OCI-LY7 (cell line): ENCODE data around the gene OGDH. TPM values are rescaled to one million over a fixed set of nuclear protein-coding genes. Genes with fewer than 3 reads are reported as not detected.
A peak's percentile ranks its signal among the peaks of the same experiment; 100 is the strongest.

Experiments
- BruUV-seq: library from RNA; stranded (reverse); fragments of 400-500 nt; replicated peaks from 2 replicates; lab custom pipeline; 2021; lab: Mats Ljungman, UMichigan
- CTCF ChIA-PET: fragments of 300-600 bp; sonication (Branson Sonifier 250); formaldehyde crosslinking; loops from one replicate; lab custom pipeline; 2022; ENCODE audit warnings: antibody characterized with exemption; ENCODE audit not compliant: unreplicated experiment; lab: Charles Lee
- POLR2A ChIA-PET: fragments of 300-600 bp; sonication (Branson Sonifier 250); formaldehyde crosslinking; loops from one replicate; lab custom pipeline; 2022; ENCODE audit warnings: antibody characterized with exemption; lab: Charles Lee
- DNase-seq: peaks from one replicate; pipeline ENCODE4 v3.0.0-alpha.2; 2015; ENCODE audit warnings: low spot score
- H2AFZ ChIP-seq: fragments of 200-600 bp; sonication (generic), shearing (Covaris generic); 2 replicates; pipeline ENCODE4 v1.6.1; 2014; ENCODE audit warnings: mild to moderate bottlenecking, antibody characterized with exemption, low read length, moderate library complexity
- H3K27ac ChIP-seq: fragments of 200-600 bp; sonication (generic); 2 replicates; pipeline ENCODE4 v1.5.1; 2014; ENCODE audit warnings: mixed run types, low read depth, mild to moderate bottlenecking, moderate library complexity, low read length, inconsistent platforms; ENCODE audit not compliant: poor library complexity, severe bottlenecking
- H3K36me3 ChIP-seq: fragments of 200-600 bp; sonication (generic); 2 replicates; pipeline ENCODE4 v1.6.1; 2014; ENCODE audit warnings: mild to moderate bottlenecking, antibody characterized with exemption, low read length, moderate library complexity, mixed read lengths; ENCODE audit not compliant: insufficient read depth
- H3K4me1 ChIP-seq: fragments of 200-600 bp; sonication (generic); 2 replicates; pipeline ENCODE4 v1.5.1; 2014; ENCODE audit warnings: mild to moderate bottlenecking, low read length; ENCODE audit not compliant: insufficient read depth, poor library complexity, severe bottlenecking
- H3K4me2 ChIP-seq: fragments of 200-600 bp; sonication (generic); 2 replicates; pipeline ENCODE4 v1.6.1; 2014; ENCODE audit warnings: mild to moderate bottlenecking, low read length
- H3K4me3 ChIP-seq: fragments of 200-600 bp; sonication (generic); 2 replicates; pipeline ENCODE4 v1.5.1; 2014; ENCODE audit warnings: mild to moderate bottlenecking, low read depth, low read length; ENCODE audit not compliant: poor library complexity, severe bottlenecking
- H3K79me2 ChIP-seq: fragments of 200-600 bp; sonication (generic); 2 replicates; pipeline ENCODE4 v1.6.1; 2016; ENCODE audit warnings: low read depth, mild to moderate bottlenecking, low read length, moderate library complexity, mixed read lengths; ENCODE audit not compliant: insufficient read depth
- H3K9me2 ChIP-seq: fragments of 200-600 bp; sonication (generic); 2 replicates; pipeline ENCODE4 v1.6.1; 2016; ENCODE audit warnings: mild to moderate bottlenecking, low read length, mixed read lengths; ENCODE audit not compliant: insufficient read depth
- H3K9me3 ChIP-seq: fragments of 200-600 bp; sonication (generic); 2 replicates; pipeline ENCODE4 v1.6.1; 2014; ENCODE audit warnings: mild to moderate bottlenecking, mixed run types, low read length, mixed read lengths
- H4K20me1 ChIP-seq: fragments of 200-600 bp; sonication (generic); 2 replicates; pipeline ENCODE4 v1.6.1; 2014; ENCODE audit warnings: mild to moderate bottlenecking, antibody characterized with exemption, low read length, moderate library complexity, mixed read lengths; ENCODE audit not compliant: insufficient read depth
- CTCF ChIP-seq: fragments of 200-600 bp; sonication (generic); conservative IDR thresholded peaks from 2 replicates; pipeline ENCODE4 v1.5.1; 2014; ENCODE audit warnings: mild to moderate bottlenecking, antibody characterized with exemption, low read length, moderate library complexity, mixed read lengths
- EZH2phosphoT487 ChIP-seq: fragments of 200-600 bp; sonication (generic); IDR thresholded peaks from 2 replicates; pipeline ENCODE4 v1.6.1; 2018; ENCODE audit warnings: low read depth, borderline replicate concordance, mild to moderate bottlenecking, mixed run types, antibody characterized with exemption, low read length, moderate library complexity, mixed read lengths
- intact Hi-C: fragments of 100-400 bp; cut with micrococcal nuclease; formaldehyde crosslinking; loops from one replicate; pipeline ENCODE4 v1.10.0; 2022; ENCODE audit not compliant: unreplicated experiment
- total RNA-seq, 2 experiments: library from RNA; depleted of rRNA in 1 of 2; stranded (reverse); fragments of >200 nt in 1 of 2; shearing (Covaris generic) in 1 of 2; gene quantifications; 2 replicates each; pipeline ENCODE4 v1.2.3, GENCODE V29; 2014 to 2022

Gene OGDH
- total RNA-seq, 2 experiments from 2014 or later, result 47.6 to 70.9 TPM

GRCh38 chr7:44573464-44574286 is 32.8 kb upstream of the OGDH start, which contains the start of gene DDX56:
Gene DDX56 (minus strand): TSS chr7:44573908. CDS start chr7:44573895, 13 bp downstream.
- peak within 1 kb of the TSS; percentile 39; the same call in 1 of the 2 replicates for H2AFZ ChIP-seq
- peak within 1 kb of the TSS; percentile 95 for H3K4me3 ChIP-seq

GRCh38 chr7:44574287-44574872 is 32.0 kb upstream of the OGDH start:
- TSS peak; percentile 87 for BruUV-seq
- Histone ChIP-seq H3K4me3 (peak overlapping the region; percentile 95), H3K9me3 (no peaks in the 10 kb centered on the region), H3K9me2 (no peaks in the 10 kb centered on the region), H3K4me2 (peak overlapping the region; percentile 83), H3K79me2 (peaks cover 31% of the 10 kb centered on the region), H3K27ac (peak overlapping the region; percentile 34), H3K4me1 (peaks cover 22% of the 10 kb centered on the region), H2AFZ (peak overlapping the region; percentile 39; the same call in 1 of the 2 replicates), H4K20me1 (no peaks in the 10 kb centered on the region), H3K36me3 (peaks cover 64% of the 10 kb centered on the region)
- peak; percentile 14 for DNase-seq
- TF ChIP-seq CTCF, result no peak
- TF ChIP-seq EZH2phosphoT487, result no peak
- intact Hi-C loops, result no loop called here
- ChIA-PET CTCF (interaction anchor here (0.6 kb wide), 1 partner anchor 36 kb away, joined by 3 read pairs; no protein-coding TSS in a partner anchor), POLR2A (interaction anchor here (0.7 to 2.6 kb wide), 9 partner anchors 8 to 175 kb away, joined by 3 to 16 read pairs (median 5); partner anchors contain the start of genes NUDCD3 and TMED4)

More at GRCh38 chr7:44573464-44574286, 32.8 kb upstream of the OGDH start, which contains the start of gene DDX56:
- no TSS peak for BruUV-seq
- peak; percentile 97 for DNase-seq
- H3K9me3 ChIP-seq, result no peaks in the 10 kb centered on the region
- H3K4me1 ChIP-seq, result peaks cover 22% of the 10 kb centered on the region
- ChIA-PET POLR2A (interaction anchor here (0.6 to 2.6 kb wide), 13 partner anchors 8 to 232 kb away, joined by 3 to 16 read pairs (median 4); partner anchors contain the start of genes NUDCD3 and TMED4), CTCF (interaction anchor here (0.6 kb wide), 1 partner anchor 35 kb away, joined by 3 read pairs; no protein-coding TSS in a partner anchor)
- intact Hi-C loops, result no loop called here
- peak within 1 kb of the TSS; percentile 83 for H3K4me2 ChIP-seq
- no peaks in the 10 kb centered on the region for H4K20me1 ChIP-seq
- TF ChIP-seq EZH2phosphoT487 (no peak), CTCF (no peak)
- H3K27ac ChIP-seq, result peak within 1 kb of the TSS; percentile 46
- H3K9me2 ChIP-seq, result no peaks in the 10 kb centered on the region
- peaks cover 26% of the 10 kb centered on the region for H3K79me2 ChIP-seq
- H3K36me3 ChIP-seq, result peaks cover 64% of the 10 kb centered on the region
